Neural crest cell (in vitro differentiated cells): ENCODE results near the gene TTLL6. TPM values are rescaled to one million over a fixed set of nuclear protein-coding genes. Genes with fewer than 3 reads are reported as not detected.

Experiments used
- DNase-seq: peaks from one replicate; pipeline ENCODE4 v3.0.0; 2021; ENCODE audit warnings: low read depth, mixed read lengths, low spot score
- H3K27ac Mint-ChIP-seq: one replicate; pipeline ENCODE4 v1.8.0; 2021; ENCODE audit warnings: mild to moderate bottlenecking, mixed read lengths; ENCODE audit not compliant: unreplicated experiment
- H3K27me3 Mint-ChIP-seq: 2 replicates; pipeline ENCODE4 v1.8.0; 2021; ENCODE audit warnings: low read depth, mild to moderate bottlenecking, mixed read lengths
- H3K36me3 Mint-ChIP-seq: 2 replicates; pipeline ENCODE4 v1.8.0; 2021; ENCODE audit warnings: low read depth, mild to moderate bottlenecking, mixed read lengths
- H3K4me1 Mint-ChIP-seq: 2 replicates; pipeline ENCODE4 v1.8.0; 2021; ENCODE audit warnings: mixed read lengths
- H3K4me3 Mint-ChIP-seq: one replicate; pipeline ENCODE4 v1.8.0; 2021; ENCODE audit warnings: mild to moderate bottlenecking, mixed read lengths
- H3K9me3 Mint-ChIP-seq: 2 replicates; pipeline ENCODE4 v1.8.0; 2021; ENCODE audit warnings: mixed read lengths
- long read RNA-seq: library from polyadenylated mRNA; unstranded; transcript quantifications from one replicate; pipeline ENCODE4 v2.0.0, GENCODE V29; 2020
- total RNA-seq: library from RNA; stranded (reverse); gene quantifications from 2 replicates; pipeline ENCODE4 v1.2.1, GENCODE V29; 2021
- TF ChIP-seq, protein P1 (sequence below): fragments of 200-600 bp; sonication (generic); conservative IDR thresholded peaks from 2 replicates; pipeline ENCODE4 v1.5.0; 2021; ENCODE audit warnings: antibody characterized with exemption, mild to moderate bottlenecking

Gene TTLL6
- total RNA-seq = 0.65 and 0.68 TPM in 2 replicates
- long read RNA-seq = 0 reads

DNA sequence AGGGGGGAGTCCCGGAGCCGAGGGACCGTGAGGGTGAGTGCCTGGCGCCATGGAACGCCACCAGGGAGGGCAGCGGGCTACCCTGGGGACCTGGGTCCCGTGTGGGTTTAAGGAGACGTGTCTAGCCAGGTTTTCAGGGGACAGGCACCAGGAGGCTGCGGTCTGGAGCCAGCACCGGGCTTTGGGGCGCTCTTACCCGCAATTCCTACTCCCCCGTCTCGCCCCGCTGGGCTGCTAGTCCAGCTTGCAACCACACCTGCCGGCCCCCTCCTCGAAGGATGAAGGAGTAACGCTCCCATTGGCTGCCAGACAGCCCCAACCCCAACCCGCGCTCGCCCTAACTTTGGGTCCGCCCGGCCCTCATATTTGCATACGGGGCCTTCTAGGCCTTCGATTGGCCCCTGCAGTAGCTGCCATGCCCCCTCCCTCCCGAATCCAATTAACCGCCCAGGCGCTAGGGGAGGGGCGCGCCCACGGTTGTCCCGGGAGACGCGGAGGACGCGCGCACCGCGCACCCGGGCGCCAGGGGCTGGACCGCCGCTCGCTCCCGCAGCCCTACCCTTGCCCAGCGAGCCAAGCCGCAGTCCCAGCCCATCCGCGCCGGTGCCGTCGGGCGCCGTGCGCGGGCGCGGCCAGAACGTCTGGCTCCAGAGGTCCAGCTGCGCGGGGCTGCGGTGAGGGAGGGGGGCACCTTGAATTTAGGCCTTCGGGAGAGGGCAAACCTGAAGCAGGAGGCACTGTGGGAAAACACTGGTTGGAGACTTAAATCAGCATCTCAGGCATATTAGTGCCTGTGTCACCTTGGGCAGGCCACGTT is at the start of gene TTLL6:
Gene TTLL6, minus strand, starts transcription at position 456 of the 817 bp plus-strand sequence. Its CDS starts 157 bp downstream, at position 299.
- TF ChIP-seq, protein P1, sequence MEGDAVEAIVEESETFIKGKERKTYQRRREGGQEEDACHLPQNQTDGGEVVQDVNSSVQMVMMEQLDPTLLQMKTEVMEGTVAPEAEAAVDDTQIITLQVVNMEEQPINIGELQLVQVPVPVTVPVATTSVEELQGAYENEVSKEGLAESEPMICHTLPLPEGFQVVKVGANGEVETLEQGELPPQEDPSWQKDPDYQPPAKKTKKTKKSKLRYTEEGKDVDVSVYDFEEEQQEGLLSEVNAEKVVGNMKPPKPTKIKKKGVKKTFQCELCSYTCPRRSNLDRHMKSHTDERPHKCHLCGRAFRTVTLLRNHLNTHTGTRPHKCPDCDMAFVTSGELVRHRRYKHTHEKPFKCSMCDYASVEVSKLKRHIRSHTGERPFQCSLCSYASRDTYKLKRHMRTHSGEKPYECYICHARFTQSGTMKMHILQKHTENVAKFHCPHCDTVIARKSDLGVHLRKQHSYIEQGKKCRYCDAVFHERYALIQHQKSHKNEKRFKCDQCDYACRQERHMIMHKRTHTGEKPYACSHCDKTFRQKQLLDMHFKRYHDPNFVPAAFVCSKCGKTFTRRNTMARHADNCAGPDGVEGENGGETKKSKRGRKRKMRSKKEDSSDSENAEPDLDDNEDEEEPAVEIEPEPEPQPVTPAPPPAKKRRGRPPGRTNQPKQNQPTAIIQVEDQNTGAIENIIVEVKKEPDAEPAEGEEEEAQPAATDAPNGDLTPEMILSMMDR = no peak
- Mint-ChIP-seq H3K4me3 (peak within 1 kb of the TSS; percentile 83), H3K36me3 (no peaks in the 10 kb centered on the region), H3K4me1 (peaks cover 24% of the 10 kb centered on the region), H3K27ac (no peak within 1 kb of the TSS), H3K27me3 (peaks cover 81% of the 10 kb centered on the region), H3K9me3 (no peaks in the 10 kb centered on the region)
- peak; percentile 77 for DNase-seq

DNA sequence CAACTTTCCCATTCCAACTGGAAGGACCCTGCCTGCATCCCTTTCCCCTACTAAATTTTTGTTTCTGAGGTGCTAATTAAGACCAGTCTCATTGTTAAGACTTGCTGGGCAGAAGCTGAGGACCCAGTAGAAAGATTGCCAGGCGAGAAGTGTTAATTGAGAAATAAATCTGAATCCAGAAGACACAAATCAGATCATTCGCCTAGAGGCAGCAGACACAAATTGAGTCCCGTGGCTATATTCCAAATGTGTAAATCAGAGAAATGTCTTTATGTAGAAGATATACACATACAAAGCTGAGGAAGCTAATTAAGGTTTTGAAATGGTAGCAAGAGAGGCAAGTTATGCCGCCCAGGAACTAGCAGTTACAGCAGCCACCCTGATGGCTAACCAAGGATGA is 43.4 kb upstream of the TTLL6 start:
- Mint-ChIP-seq H3K4me1 (peaks cover 5% of the 10 kb centered on the region), H3K4me3 (no peak overlapping the region), H3K27ac (peak overlapping the region; percentile 88), H3K9me3 (peaks cover 1% of the 10 kb centered on the region), H3K36me3 (peaks cover 5% of the 10 kb centered on the region), H3K27me3 (no peaks in the 10 kb centered on the region)
- no peak for DNase-seq
- TF ChIP-seq, protein P1 = no peak

DNA sequence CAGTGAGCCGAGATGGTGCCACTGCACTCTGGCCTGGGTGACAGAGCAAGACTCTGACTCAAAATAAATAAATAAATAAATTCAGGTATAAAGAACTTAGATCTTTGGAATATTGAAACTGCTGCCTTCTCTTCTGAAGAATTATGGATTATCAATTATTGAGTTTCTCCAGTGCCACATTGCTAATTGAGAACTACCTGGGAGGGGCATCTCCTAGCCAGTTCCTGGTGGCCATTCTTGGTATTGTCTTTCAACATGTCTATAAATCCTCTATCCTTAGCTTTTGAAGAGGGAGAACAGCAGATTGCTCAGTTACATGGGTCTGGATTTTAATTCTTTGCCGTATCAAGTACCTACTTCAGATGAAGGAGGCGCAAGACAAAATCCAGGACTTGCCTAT is 43.0 kb upstream of the TTLL6 start:
- Mint-ChIP-seq H3K9me3 (no peaks in the 10 kb centered on the region), H3K27ac (no peak overlapping the region), H3K4me1 (peaks cover 5% of the 10 kb centered on the region), H3K36me3 (peaks cover 3% of the 10 kb centered on the region), H3K4me3 (no peak overlapping the region), H3K27me3 (no peaks in the 10 kb centered on the region)
- TF ChIP-seq, protein P1 = peak; percentile 48
- no peak for DNase-seq

DNA sequence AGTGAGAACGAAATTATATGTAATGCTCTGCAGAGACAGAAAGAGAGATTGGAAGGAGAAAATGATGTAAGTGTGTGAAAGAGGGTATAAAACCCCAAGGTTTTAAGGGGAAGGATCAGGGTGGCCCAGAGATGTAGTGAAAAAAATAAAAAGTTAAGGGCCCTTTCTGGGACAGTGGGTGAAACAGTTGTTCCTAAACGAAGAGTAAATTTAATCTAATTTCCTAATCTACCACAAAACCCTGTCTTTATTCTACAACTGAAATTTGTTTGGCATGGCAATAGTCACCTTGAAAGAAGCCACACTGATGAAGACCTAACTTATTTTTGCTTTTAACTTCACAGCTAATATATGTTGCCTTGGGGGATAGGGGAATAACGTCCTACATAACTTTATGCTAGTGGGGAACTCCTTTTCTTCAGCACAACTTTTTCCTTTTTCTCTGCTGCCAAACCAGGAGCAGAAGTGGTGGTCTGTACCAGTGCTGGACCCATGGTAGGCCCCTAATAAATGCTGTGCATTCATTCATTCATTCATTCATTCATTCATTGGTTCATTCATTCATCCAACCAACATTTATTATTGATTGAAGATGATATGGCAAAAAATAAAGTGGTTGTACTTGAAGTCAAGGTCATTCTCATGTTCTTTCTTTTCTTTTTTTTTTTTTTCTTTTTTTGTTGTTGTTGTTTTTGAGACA is 39.2 kb upstream of the TTLL6 start:
- Mint-ChIP-seq H3K36me3 (peaks cover 2% of the 10 kb centered on the region), H3K4me1 (peaks cover 8% of the 10 kb centered on the region), H3K27me3 (no peaks in the 10 kb centered on the region), H3K27ac (no peak overlapping the region), H3K9me3 (no peaks in the 10 kb centered on the region), H3K4me3 (no peak overlapping the region)
- TF ChIP-seq, protein P1 = no peak
- DNase-seq = no peak

DNA sequence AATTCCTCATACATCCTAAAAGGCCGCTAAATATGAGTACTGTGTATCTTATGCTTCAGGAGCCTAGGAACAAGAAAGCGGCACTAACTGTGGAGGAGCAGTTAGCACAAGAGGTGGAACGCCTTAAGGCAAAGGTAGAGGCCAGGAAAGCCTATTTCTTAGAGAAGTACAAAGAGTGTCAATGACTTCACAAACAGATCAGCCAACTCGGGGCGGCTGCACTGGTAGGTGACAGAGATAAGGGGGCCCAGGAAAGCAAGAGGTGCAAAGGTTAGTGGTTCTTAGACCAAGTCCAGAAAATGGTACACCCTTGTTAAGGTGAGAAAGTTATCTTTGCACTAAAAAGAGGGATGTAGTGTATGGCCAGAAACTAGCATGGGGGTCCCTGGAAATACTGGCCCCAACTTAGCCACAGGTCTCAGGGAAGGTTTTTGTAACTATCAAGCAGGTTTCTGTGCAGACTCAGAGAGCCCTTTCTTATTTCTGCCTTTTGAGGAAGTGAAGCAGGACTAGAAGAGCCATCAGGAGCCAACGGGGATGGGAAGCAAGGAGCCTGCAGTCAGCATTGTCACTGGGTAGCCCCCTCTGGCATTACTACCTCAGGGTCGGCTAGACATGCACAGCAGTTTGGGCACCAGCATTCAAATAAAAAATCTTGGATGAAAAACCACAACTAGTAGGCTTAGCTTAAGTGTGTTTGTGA is 37.9 kb upstream of the TTLL6 start:
- no peak for DNase-seq
- H3K9me3 Mint-ChIP-seq = no peaks in the 10 kb centered on the region
- TF ChIP-seq, protein P1 = no peak
- H3K4me1 Mint-ChIP-seq = peaks cover 8% of the 10 kb centered on the region
- no peak overlapping the region for H3K27ac Mint-ChIP-seq
- H3K4me3 Mint-ChIP-seq = no peak overlapping the region
- H3K36me3 Mint-ChIP-seq = peaks cover 2% of the 10 kb centered on the region
- H3K27me3 Mint-ChIP-seq = no peaks in the 10 kb centered on the region
